Measurements from ENCODE around the gene WNK1.
"Not testable (repeated sequence)": the region's sequence is repeated elsewhere in the genome, so short reads cannot be mapped to it uniquely, and the experiment has no call there.

The WNK1 gene

GRCh38 chr12:818733-819132 is 66.4 kb downstream of the WNK1 start:
- DNase-seq, result no peak

- DNase-seq, result no peak
These were observed 68.0 kb downstream of the WNK1 start for GRCh38 chr12:820336-820735.

- no peak for DNase-seq
These were observed 70.8 kb downstream of the WNK1 start for GRCh38 chr12:823028-823698.

- no peak for DNase-seq
These were observed 74.0 kb downstream of the WNK1 start for GRCh38 chr12:826331-826730.

- no peak for DNase-seq
These were observed 76.5 kb downstream of the WNK1 start for GRCh38 chr12:828726-829395.

GRCh38 chr12:830111-830867 is 77.9 kb downstream of the WNK1 start:
- DNase-seq, result no peak

- DNase-seq, result no peak
These were observed 83.6 kb downstream of the WNK1 start for GRCh38 chr12:835754-836518.

- DNase-seq, result no peak
These were observed 84.6 kb downstream of the WNK1 start for GRCh38 chr12:836952-837351.

- no peak for DNase-seq
These were observed 85.2 kb downstream of the WNK1 start for GRCh38 chr12:837548-837947.

- no peak for DNase-seq
These were observed 91.2 kb downstream of the WNK1 start for GRCh38 chr12:843609-844008.

GRCh38 chr12:846421-846820 is 94.0 kb downstream of the WNK1 start:
- DNase-seq, result no peak

GRCh38 chr12:848173-848865 is 95.9 kb downstream of the WNK1 start:
- no peak for DNase-seq

GRCh38 chr12:848882-849527 is 96.6 kb downstream of the WNK1 start:
- DNase-seq, result no peak

GRCh38 chr12:849733-850437 is 97.5 kb downstream of the WNK1 start:
- DNase-seq, result not testable (repeated sequence)

- no peak for DNase-seq
These were observed 99.0 kb downstream of the WNK1 start for GRCh38 chr12:851343-851742.

GRCh38 chr12:851913-852312 is 99.5 kb downstream of the WNK1 start:
- no peak for DNase-seq

GRCh38 chr12:852864-853263 is 100.5 kb downstream of the WNK1 start:
- no peak for DNase-seq

GRCh38 chr12:857611-858010 is 105.2 kb downstream of the WNK1 start:
- no peak for DNase-seq

GRCh38 chr12:862303-862911 is 110.0 kb downstream of the WNK1 start:
- no peak for DNase-seq

GRCh38 chr12:863285-863684 is 110.9 kb downstream of the WNK1 start:
- DNase-seq, result no peak

- no peak for DNase-seq
These were observed 113.2 kb downstream of the WNK1 start for GRCh38 chr12:865614-866013.
